Neural progenitor cell (in vitro differentiated cells): ENCODE results near the gene STRA6. TPM values are rescaled to one million over a fixed set of nuclear protein-coding genes. Genes with fewer than 3 reads are reported as not detected.

Experiments used
- DNase-seq: peaks from one replicate; pipeline ENCODE4 v3.0.0-alpha.2; 2016; ENCODE audit warnings: low spot score
- H2AFZ ChIP-seq: fragments of 200-600 bp; sonication (generic); replicated peaks from 2 replicates; pipeline ENCODE4 v1.6.1; 2016; ENCODE audit warnings: antibody characterized with exemption
- H3F3A ChIP-seq: fragments of 200-600 bp; sonication (generic); 2 replicates; pipeline ENCODE4 v1.6.1; 2016; ENCODE audit warnings: antibody characterized with exemption, low read depth
- H3K27ac ChIP-seq: fragments of 200-600 bp; sonication (generic); 2 replicates; pipeline ENCODE4 v1.5.1; 2016; ENCODE audit warnings: mild to moderate bottlenecking
- H3K27me3 ChIP-seq: fragments of 200-600 bp; sonication (generic); 2 replicates; pipeline ENCODE4 v1.6.1; 2016; ENCODE audit warnings: mild to moderate bottlenecking, moderate library complexity
- H3K36me3 ChIP-seq: fragments of 200-600 bp; sonication (generic); 2 replicates; pipeline ENCODE4 v1.5.1; 2016
- H3K4me1 ChIP-seq: fragments of 200-600 bp; sonication (generic); 2 replicates; pipeline ENCODE4 v1.6.1; 2016; ENCODE audit warnings: mixed run types
- H3K4me2 ChIP-seq: fragments of 200-600 bp; sonication (generic); 2 replicates; pipeline ENCODE4 v1.6.1; 2016
- H3K4me3 ChIP-seq: fragments of 200-600 bp; sonication (generic); 2 replicates; pipeline ENCODE4 v1.5.1; 2016
- H3K79me2 ChIP-seq: fragments of 200-600 bp; sonication (generic); 2 replicates; pipeline ENCODE4 v1.6.1; 2016; ENCODE audit warnings: low read depth
- H3K9ac ChIP-seq: fragments of 200-600 bp; sonication (generic); 2 replicates; pipeline ENCODE4 v1.6.1; 2016
- H3K9me3 ChIP-seq: fragments of 200-600 bp; sonication (generic); 2 replicates; pipeline ENCODE4 v1.5.1; 2016; ENCODE audit warnings: low read depth
- H4K20me1 ChIP-seq: fragments of 200-600 bp; sonication (generic); 2 replicates; pipeline ENCODE4 v1.6.1; 2016; ENCODE audit warnings: low read depth
- H3K27ac Mint-ChIP-seq: 3 replicates; pipeline ENCODE4 v1.8.0; 2021; ENCODE audit warnings: mixed read lengths
- H3K27me3 Mint-ChIP-seq: 2 replicates; pipeline ENCODE4 v1.8.0; 2022; ENCODE audit warnings: low read depth, mild to moderate bottlenecking, inconsistent platforms, moderate library complexity, mixed read lengths; ENCODE audit not compliant: insufficient read depth
- H3K36me3 Mint-ChIP-seq: 3 replicates; pipeline ENCODE4 v1.8.0; 2021; ENCODE audit warnings: mixed read lengths
- H3K4me1 Mint-ChIP-seq: 3 replicates; pipeline ENCODE4 v1.8.0; 2021; ENCODE audit warnings: mixed read lengths
- H3K4me3 Mint-ChIP-seq: 3 replicates; pipeline ENCODE4 v1.8.0; 2021; ENCODE audit warnings: mild to moderate bottlenecking, moderate library complexity, mixed read lengths
- H3K9me3 Mint-ChIP-seq: 3 replicates; pipeline ENCODE4 v1.8.0; 2020; ENCODE audit warnings: mixed read lengths
- EZH2 ChIP-seq: fragments of 200-600 bp; sonication (generic); IDR thresholded peaks from 2 replicates; pipeline ENCODE4 v1.6.1; 2017; ENCODE audit warnings: antibody characterized with exemption, mild to moderate bottlenecking, moderate library complexity
- EZH2phosphoT487 ChIP-seq: fragments of 200-600 bp; sonication (generic); IDR thresholded peaks from 2 replicates; pipeline ENCODE4 v1.6.1; 2017; ENCODE audit warnings: antibody characterized with exemption
- total RNA-seq: library from RNA; depleted of rRNA; stranded (reverse); fragments of >200 nt; gene quantifications from 2 replicates; pipeline ENCODE4 v1.2.3, GENCODE V29; 2015; ENCODE audit warnings: low replicate concordance
- TF ChIP-seq, protein P1 (sequence below): fragments of 200-600 bp; sonication (generic); IDR thresholded peaks from 2 replicates; pipeline ENCODE4 v1.5.1; 2017; ENCODE audit warnings: antibody characterized with exemption, mild to moderate bottlenecking

The STRA6 gene
- total RNA-seq, 1 donor from 2014 or later = 3.1 TPM

GRCh38 chr15:74159773-74160172 lies 42.8 kb downstream of the STRA6 start:
- Histone ChIP-seq H3K4me2 (no peak overlapping the region), H3K9me3 (no peaks in the 10 kb centered on the region), H3K9ac (no peak overlapping the region), H3K27me3 (no peaks in the 10 kb centered on the region), H3K36me3 (no peaks in the 10 kb centered on the region), H3K4me3 (no peak overlapping the region), H3K79me2 (no peaks in the 10 kb centered on the region), H4K20me1 (no peaks in the 10 kb centered on the region), H3K27ac (no peak overlapping the region), H3K4me1 (peaks cover 7% of the 10 kb centered on the region), H2AFZ (no peak overlapping the region), H3F3A (no peaks in the 10 kb centered on the region)
- peaks cover 2% of the 10 kb centered on the region for H3K36me3 Mint-ChIP-seq
- H3K27ac Mint-ChIP-seq = no peak overlapping the region
- no peaks in the 10 kb centered on the region for H3K9me3 Mint-ChIP-seq
- DNase-seq = no peak
- peaks cover 12% of the 10 kb centered on the region for H3K27me3 Mint-ChIP-seq
- no peak for TF ChIP-seq EZH2
- TF ChIP-seq, protein P1, sequence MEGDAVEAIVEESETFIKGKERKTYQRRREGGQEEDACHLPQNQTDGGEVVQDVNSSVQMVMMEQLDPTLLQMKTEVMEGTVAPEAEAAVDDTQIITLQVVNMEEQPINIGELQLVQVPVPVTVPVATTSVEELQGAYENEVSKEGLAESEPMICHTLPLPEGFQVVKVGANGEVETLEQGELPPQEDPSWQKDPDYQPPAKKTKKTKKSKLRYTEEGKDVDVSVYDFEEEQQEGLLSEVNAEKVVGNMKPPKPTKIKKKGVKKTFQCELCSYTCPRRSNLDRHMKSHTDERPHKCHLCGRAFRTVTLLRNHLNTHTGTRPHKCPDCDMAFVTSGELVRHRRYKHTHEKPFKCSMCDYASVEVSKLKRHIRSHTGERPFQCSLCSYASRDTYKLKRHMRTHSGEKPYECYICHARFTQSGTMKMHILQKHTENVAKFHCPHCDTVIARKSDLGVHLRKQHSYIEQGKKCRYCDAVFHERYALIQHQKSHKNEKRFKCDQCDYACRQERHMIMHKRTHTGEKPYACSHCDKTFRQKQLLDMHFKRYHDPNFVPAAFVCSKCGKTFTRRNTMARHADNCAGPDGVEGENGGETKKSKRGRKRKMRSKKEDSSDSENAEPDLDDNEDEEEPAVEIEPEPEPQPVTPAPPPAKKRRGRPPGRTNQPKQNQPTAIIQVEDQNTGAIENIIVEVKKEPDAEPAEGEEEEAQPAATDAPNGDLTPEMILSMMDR = no peak
- no peak overlapping the region for H3K4me3 Mint-ChIP-seq
- peaks cover 24% of the 10 kb centered on the region for H3K4me1 Mint-ChIP-seq

DNA sequence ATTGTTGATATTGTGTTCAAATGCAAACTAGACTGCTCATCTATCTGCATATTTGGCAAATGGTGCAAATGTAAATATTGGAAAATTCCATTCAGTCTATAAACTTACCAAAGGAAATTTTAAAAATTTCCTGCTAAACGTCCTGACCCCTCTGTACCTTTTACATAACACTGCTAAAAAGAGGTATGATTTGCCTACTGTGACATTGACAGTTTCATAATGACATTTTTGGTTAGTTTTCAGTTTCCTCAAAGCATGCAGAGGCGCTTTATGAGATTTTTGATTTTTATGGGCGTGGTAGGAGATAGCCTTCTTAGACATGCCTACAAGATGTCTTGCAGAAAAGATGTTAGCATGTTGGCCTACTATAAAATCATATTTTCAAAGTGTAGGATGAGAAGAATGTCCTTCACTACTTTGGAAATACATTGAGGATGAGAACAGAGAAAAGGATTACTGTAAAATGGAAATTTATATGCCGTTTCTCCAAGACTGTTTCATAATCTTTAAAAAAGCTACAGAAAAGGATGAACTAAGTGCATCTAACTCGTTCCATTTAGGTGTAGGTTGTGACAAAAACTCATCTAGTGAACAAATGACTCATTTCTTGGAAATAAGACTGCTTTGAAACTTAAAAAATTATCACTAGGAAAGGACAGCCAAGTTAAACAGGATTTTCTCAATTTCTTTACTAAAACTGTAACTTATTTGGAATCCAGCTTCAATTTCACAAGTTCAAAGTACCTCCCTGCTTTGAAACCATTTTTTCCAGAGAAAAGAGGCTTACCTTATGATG lies 43.5 kb downstream of the STRA6 start:
- Histone ChIP-seq H3K27ac (no peak overlapping the region), H3K4me1 (peaks cover 7% of the 10 kb centered on the region), H2AFZ (no peak overlapping the region), H3K79me2 (no peaks in the 10 kb centered on the region), H3F3A (no peaks in the 10 kb centered on the region), H3K9ac (no peak overlapping the region), H3K9me3 (no peaks in the 10 kb centered on the region), H3K27me3 (no peaks in the 10 kb centered on the region), H3K4me3 (no peak overlapping the region), H4K20me1 (no peaks in the 10 kb centered on the region), H3K4me2 (no peak overlapping the region), H3K36me3 (no peaks in the 10 kb centered on the region)
- peaks cover 12% of the 10 kb centered on the region for H3K27me3 Mint-ChIP-seq
- DNase-seq = no peak
- H3K36me3 Mint-ChIP-seq = no peaks in the 10 kb centered on the region
- peaks cover 24% of the 10 kb centered on the region for H3K4me1 Mint-ChIP-seq
- TF ChIP-seq, protein P1 = no peak
- TF ChIP-seq EZH2 (no peak), EZH2phosphoT487 (no peak)
- no peak overlapping the region for H3K27ac Mint-ChIP-seq
- no peaks in the 10 kb centered on the region for H3K9me3 Mint-ChIP-seq
- H3K4me3 Mint-ChIP-seq = no peak overlapping the region

- H3K27ac ChIP-seq = no peak overlapping the region
Observed at GRCh38 chr15:74157868-74158827, 44.4 kb downstream of the STRA6 start.

More at GRCh38 chr15:74157868-74158827, 44.4 kb downstream of the STRA6 start:
- Histone ChIP-seq H3K4me2 (no peak overlapping the region), H3K4me1 (peaks cover 7% of the 10 kb centered on the region), H3K36me3 (no peaks in the 10 kb centered on the region), H3K9me3 (no peaks in the 10 kb centered on the region), H2AFZ (no peak overlapping the region), H4K20me1 (no peaks in the 10 kb centered on the region), H3K9ac (no peak overlapping the region), H3K79me2 (no peaks in the 10 kb centered on the region), H3K27me3 (no peaks in the 10 kb centered on the region), H3F3A (no peaks in the 10 kb centered on the region), H3K4me3 (no peak overlapping the region)
- Mint-ChIP-seq H3K9me3 (no peaks in the 10 kb centered on the region), H3K4me1 (peaks cover 24% of the 10 kb centered on the region), H3K27me3 (peaks cover 12% of the 10 kb centered on the region), H3K4me3 (no peak overlapping the region), H3K27ac (no peak overlapping the region), H3K36me3 (no peaks in the 10 kb centered on the region)
- TF ChIP-seq EZH2phosphoT487 (no peak), EZH2 (no peak)
- TF ChIP-seq, protein P1 = no peak
- DNase-seq = no peak
